ENCODE data around the gene MAFF.

Gene MAFF

GRCh38 chr22:38205261-38206128, 3.7 kb downstream of the MAFF start:
- no peak for DNase-seq

GRCh38 chr22:38207898-38208432, 6.2 kb downstream of the MAFF start:
- no peak for DNase-seq

- no peak for DNase-seq
Measured at GRCh38 chr22:38208551-38208968, 6.8 kb downstream of the MAFF start.

- no peak for DNase-seq
Measured at GRCh38 chr22:38211556-38211955, 9.8 kb downstream of the MAFF start.

- DNase-seq = no peak
Measured at GRCh38 chr22:38212442-38212841, 10.6 kb downstream of the MAFF start.

DNA sequence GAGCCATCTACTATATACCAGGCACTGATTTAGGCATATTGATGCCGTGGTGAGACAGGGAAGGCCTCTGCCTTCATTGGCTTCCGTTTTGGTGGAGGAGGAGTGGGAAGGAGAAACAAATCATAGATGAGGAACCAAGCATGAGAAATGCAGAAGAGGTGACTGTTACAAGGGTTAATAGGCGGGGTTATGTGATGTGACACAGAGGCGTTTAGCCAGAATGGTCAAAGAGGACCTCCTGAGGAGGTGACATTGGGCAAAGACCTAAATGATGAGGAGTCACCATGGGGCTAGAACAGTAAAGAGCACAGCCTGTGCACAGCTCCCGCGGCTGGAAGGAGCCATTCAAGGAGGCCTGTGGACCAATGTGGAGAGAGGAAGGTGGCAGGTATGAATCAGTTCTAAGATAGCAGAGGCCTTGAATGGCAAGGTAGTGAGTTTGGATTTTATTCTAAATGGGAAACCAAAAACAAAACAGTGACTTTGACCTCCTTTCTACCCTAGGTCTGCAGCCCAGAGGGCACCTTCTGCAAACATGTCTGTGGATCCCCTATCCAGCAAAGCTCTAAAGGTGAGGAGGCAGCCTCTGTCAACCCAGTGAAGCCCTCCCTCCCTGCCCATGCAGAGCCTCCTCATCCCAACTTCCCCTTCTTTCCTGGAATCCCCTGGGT, 11.7 kb downstream of the MAFF start:
- no peak for DNase-seq

- no peak for DNase-seq
Measured at GRCh38 chr22:38213990-38214301, 12.2 kb downstream of the MAFF start.

GRCh38 chr22:38214302-38215056, 12.7 kb downstream of the MAFF start:
- peak; percentile 68 to 73 for DNase-seq

- no peak for DNase-seq
Measured at GRCh38 chr22:38215156-38216038, 13.6 kb downstream of the MAFF start.

- DNase-seq = peak; percentile 75 to 84
Measured at GRCh38 chr22:38218661-38219622, 17.1 kb downstream of the MAFF start.

GRCh38 chr22:38219632-38220031, 17.8 kb downstream of the MAFF start:
- no peak for DNase-seq

DNA sequence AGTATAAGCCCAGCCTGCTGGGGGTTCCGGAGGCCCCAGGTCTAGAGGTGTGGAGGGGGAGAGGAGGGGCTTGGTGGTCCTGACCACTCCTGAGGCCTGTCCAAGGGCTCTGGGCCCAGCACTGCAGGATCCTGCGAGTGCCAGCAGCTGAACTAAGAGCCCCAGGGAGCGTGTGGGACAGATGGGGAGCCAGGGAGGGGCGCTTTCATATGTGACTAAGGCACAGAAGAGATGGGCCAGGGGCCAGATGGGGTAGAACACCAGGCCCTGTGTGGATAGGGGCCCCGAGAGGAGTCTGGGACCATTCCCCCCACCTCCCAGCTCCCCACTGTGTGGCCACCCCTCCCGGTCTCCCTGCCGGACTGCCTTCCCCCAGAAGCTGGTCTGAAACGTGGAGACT, 18.4 kb downstream of the MAFF start:
- no peak for DNase-seq

GRCh38 chr22:38220653-38221386, 19.0 kb downstream of the MAFF start:
- DNase-seq = no peak

DNA sequence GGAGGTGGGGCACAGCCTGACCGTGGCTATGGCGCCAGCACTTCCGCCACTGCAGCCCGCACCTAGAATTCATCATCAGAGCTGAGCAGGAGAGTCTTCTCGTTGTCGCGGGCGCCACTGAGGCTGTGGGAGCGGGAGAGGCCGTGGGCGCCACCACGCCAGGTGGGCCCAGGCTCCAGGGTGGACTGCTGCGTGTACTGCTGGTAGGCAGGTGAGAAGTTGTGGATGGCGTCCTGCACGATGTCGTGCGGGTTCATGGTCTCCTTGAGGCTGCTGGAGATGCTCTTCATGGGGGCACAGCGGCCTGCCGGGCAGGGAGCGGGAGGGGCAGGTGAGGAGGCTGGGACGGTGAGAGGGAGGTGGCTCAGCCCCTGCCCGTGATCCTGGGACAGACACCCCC, 19.6 kb downstream of the MAFF start:
- no peak for DNase-seq

DNA sequence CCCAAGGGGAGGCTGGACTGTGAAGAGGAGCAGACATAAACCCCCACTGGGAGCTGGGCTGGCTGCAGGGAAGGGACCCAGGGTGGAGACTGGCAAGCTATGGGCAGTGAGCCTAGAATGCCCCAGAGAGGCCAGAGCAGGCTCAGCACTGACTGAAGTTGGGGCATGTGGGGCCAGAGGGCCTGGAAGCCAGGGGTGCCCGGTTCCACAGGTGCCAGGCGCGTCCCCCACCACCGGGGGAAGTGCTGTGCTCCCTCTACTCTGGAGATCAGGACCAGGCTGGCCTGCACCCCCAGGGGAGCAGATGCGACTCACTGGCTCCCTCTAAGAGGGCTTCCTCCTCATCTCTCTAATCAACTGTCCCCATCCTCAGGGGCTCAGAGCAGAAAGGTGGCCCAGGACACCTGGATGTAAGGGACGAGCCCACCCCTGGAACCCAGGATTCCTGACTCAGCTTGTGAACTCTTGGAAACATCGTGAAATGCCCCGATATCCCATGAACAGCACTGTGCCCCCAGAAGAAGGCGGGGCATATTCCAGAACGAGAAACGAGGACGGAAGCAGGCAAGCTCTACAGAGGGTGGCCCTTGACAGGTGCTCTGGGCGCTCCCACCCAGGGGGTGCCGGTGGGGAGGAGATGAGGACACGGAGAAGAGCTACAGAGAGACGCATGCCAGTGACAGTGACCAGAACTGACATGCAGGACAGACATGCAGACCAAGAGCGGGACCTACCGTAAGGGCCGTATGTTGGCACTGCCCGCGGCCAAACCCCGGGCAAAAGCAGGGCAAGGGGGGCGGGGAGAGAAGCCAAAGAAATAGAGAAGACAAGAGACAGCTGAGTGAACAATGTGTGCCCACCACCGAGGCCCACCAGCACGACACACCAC, 20.4 kb downstream of the MAFF start:
- DNase-seq = no peak

DNA sequence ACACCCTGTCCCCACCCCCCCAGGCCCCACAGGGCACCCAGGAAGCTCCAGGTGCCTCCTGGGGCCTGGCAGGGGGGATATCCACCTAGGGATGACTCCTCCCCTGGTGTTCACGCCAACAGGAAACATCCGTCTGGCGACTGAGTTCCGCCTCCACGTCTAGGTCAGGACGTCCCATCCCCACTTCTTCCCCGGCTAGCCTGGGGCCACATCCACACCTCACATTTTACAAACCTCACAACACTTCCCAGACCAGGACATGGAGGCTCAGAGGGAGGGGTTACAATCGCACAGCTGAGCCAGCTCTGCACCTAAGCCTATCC, 21.0 kb downstream of the MAFF start:
- DNase-seq = no peak

- DNase-seq = no peak
Measured at GRCh38 chr22:38223289-38223960, 21.6 kb downstream of the MAFF start.

GRCh38 chr22:38226853-38227649, 25.3 kb downstream of the MAFF start:
- no peak for DNase-seq
